Measurements from ENCODE around the gene LGALS12.
"Not testable (repeated sequence)": the region's sequence is repeated elsewhere in the genome, so short reads cannot be mapped to it uniquely, and the experiment has no call there.

The LGALS12 gene

DNA sequence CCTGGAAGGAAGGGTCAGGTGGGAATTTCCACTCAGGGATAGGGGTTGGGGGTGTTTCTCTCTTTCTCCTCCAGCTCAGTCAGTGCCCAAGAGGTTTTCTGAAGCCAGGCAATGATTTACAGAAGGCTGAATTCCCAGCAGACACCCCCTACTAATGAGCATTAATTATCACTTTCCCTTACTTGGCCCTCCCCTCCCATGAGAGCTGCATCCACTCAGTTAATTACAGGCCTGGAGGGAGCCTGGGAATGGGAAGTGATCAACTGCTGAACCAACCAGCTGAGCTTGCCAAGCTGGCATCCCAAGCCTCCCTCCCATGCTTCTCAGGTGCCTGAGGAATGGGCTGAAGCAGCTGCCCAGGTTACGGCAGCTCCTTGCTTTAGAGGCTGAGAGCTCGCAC, 992 bp downstream of the LGALS12 start:
- no peak for DNase-seq

DNA sequence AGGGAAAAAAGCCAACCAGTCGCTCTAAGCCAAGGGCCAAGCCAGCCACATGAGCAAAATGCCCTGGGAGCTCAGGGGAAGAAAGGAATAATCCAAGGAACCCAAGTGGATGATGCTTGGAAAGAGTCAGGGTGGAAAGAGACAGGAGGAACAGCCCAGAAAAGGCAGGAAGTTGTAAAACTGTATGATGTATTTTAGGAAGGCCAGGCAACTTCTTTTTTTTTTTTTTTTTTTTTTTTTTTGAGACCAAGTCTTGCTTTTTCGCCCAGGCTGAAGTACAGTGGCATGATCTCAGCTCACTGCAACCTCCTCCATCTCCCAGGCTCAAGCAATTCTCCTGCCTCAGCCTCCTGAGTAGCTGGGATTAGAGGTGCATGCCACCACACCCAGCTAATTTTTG, 1.6 kb downstream of the LGALS12 start:
- DNase-seq = no peak

DNA sequence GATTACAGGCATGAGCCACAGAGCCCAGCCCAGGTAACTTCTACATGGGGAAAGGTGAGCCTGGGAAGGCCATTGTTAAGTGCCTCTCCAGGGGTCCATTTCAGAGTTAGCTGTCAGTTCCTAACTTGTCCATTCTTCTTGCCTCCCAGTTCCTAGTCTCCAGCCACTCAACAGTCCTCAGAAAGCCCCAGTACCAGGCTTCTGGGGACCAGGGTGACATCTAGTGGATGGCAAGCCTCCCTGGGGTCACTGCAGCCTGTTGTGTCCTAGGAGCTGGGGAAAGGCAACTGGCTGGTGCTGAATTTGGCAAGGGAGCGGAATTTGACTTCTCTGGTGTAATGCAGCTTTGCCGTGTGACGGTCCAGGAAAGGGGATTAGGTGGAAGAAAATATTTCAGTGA, 2.1 kb downstream of the LGALS12 start:
- no peak for DNase-seq

DNA sequence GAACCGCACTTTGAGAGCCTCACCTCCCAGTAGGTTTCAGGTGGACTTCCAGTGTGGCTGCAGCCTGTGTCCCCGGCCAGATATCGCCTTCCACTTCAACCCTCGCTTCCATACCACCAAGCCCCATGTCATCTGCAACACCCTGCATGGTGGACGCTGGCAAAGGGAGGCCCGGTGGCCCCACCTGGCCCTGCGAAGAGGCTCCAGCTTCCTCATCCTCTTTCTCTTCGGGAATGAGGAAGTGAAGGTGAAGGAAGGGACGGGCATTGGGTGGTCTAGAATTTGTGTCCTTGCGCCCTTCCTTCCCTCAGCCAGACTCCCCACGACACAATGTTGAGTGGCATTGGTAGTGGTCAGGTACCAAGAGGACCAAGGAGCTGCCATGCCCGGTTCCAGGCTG, 2.9 kb downstream of the LGALS12 start:
- no peak for DNase-seq

DNA sequence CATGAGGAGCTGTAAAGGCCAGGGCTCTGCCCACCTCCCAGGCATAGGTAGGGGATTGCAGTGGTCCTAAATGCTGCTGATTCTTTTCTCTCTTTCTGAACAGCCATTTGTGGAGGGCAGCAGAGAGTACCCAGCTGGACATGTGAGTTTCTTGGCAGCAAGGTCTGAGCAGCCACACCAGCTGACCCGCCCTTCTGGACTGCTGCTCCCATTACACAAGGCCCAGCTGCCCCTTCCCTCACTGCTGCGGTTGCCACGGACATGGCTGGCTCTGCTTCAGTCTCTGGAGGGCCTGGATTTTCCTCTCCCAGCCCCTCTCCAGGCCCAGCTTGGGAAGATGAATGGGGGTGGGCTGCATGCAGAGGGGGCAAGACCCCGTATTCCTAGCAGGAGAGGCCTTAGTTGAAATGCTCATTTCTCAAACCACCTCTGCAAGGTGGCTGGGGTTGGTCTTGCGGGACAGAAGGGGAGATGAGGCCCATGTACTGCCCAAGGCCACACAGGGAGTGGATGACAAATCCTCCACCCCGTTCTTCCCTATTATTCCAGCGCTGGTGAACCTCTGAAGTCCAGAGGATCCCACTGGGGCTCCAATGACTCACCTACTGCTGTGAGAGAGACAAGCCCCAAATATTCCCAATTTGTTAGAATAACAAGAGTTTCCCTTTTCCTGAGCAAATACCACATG, 4.6 kb downstream of the LGALS12 start:
- no peak for DNase-seq

DNA sequence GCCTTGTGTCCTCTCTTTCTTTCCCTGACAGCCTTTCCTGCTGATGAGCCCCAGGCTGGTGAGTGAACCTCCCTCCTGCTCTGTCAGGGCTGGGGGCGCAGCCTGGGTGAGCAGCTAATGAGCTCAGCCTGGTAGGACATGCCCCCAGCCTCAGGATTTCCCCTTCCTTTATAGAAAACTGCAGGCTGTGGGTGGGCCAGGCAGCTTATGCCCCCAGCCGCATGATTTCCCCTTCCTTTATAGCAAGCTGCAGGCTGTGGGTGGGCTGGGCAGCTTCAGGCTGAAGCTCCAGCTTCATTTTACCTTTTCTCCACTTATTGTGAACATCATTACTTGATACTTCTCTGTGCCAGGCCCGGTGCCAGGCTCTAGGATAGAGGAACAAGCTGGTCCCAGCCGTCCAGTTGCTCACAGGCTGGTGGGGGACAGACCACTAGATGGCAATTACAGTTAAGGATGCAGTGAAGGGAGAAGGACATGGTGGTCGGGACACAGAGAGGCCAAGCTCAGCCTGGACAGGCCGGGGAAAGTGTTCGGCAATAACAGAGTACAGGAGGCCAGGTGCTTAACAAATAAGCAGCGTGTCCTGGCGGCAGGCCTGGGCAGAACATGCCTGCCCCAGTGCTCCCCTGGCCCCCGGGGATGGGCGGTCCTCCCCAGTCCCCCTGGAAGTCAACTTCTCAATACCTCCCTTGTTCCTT, 5.3 kb downstream of the LGALS12 start:
- DNase-seq = no peak

DNA sequence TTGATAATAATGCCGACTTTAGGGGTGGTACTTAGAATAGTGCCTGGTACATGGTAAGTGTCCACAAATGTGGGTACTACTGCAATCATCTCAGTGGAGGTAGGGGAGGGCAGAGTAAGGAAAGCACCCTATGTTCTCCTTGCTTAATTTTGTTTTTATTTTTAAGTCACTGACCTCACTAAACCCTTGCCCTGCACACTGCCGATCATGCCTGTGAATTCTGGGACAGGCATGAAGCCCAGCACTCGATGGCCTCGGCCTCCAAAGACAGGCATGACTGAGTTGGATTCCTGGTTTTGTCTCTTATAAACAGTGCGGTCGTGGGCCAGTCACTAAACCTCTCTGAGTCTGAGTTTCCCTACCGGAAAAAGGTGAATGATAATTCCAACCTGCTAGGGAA, 6.9 kb downstream of the LGALS12 start:
- DNase-seq = no peak

DNA sequence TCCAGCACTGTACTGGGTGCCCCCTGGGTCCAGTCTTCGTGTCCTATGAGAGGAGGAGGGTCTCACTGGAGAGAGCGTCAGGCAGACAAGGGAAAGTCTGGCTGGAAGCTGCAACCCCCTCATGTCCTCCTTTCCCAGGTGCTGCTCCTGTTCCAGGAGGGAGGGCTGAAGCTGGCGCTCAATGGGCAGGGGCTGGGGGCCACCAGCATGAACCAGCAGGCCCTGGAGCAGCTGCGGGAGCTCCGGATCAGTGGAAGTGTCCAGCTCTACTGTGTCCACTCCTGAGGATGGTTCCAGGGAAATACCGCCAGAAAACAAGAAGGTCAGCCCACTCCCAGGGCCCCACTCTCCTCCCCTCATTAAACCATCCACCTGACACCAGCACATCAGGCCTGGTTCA, 10.2 kb downstream of the LGALS12 start:
- no peak for DNase-seq

DNA sequence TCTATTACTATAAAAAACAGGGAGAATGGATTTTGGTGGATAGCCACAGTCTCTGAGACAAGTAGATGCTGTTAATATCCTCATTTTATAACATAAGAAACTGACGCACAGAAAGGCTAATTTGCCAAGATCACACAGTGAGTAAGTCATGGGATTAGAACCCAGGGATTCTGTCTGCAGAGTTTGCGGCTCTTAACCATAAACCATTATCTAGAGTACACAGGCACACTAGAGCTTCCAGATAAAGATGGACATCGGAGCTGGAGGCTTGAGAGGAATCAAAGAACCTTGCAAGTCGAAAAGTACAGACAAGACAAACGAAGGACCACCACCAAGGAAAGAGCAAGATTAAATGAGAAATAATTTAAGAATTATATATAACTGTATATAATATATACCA, 11.3 kb downstream of the LGALS12 start:
- no peak for DNase-seq

DNA sequence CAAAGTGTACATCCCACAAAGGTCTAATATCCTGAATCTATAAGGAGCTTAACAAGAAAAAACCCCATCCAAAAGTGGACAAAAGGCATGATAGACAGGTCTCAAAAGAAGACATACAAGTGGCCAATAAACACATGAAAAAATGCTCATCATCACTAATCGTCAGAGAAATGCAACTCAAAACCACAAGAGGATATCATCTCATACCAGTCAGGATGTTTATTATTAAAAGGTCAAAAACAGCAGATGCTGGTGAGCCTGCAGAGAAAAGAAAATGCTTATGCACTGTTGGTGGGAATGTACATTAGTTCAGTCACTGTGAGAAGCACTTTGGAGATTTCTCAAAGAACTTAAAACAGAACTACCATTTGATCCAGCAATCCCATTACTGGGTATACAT, 12.7 kb downstream of the LGALS12 start:
- DNase-seq = peak; percentile 55

DNA sequence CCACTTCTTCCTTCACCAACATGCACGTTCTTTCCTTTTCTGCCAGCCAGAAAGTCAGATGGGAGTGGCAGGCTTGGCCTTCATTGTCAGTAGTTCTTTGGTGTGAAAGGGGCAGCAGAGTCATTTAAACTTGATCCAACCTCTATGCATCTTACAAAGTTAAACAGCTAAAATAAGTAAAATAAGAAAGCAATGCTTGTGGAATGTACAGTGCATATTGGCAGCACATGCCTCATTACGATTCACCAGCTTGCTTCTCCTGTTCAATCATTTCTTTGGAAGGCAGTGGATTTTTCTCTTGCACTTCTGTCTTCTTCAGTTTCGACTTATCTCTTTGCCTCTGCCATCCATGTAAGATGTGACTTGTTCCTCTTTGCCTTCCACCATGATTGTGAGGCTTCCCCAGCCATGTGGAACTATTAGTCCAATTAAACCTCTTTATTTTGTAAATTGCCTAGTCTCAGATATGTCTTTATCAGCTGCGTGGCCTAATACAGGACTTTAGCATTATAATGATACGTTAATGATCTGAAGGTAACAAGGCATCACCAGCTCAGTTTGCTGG, 14.8 kb downstream of the LGALS12 start:
- no peak for DNase-seq

DNA sequence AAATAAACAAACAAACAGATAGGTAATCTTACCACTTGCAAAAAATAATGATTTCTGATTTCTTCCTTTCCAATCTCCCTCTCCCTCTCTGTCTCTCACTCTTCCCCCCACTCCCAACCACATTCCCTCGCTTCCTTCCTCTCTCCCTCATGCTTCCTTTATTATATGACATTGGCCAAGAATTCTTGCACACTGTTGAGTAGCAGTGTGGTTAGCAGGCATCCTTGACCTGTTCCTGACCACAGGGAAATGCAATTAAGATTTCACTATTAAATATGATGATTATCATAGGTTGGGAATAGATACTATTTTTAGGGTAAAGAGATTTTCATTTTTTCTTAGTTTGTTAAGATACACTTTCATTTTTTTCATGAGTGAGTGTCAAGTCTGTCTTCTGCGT, 16.0 kb downstream of the LGALS12 start:
- no peak for DNase-seq

DNA sequence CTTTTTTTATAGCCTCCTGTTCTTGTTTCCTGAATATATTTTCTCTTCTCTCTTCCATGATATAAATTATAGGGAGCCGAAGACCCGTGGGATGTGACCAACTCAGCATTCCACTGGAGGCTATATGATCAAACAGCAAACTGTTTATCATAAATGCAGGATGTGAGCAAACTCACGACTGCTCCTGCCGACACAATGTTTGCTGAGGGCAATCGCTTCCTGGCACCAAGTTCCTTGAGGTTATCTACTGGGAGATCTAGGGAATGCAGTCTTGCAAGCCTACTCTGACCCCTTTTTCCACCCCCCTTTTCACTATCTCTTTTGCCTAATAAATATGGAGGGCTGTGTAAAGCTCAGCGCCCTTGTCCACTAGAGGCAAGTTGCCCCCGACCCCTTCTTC, 17.3 kb downstream of the LGALS12 start:
- no peak for DNase-seq

DNA sequence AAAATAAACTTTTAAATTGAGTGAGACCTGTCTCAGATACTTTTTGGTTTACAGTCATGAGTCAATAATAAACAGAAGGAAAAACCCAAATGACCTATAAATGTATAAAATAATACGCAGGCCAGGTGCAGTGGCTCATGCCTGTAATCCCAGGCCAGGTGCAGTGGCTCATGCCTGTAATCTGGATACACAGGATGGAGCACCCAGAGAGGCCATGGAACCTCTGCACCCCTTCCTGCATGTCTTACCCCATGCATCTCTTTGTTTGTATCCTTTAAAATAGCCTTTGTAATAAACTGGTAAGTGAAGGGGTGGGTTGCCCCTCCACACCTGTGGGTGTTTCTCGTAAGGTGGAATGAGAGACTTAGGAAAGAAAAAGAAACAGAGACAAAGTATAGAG, 21.8 kb downstream of the LGALS12 start:
- no peak for DNase-seq

DNA sequence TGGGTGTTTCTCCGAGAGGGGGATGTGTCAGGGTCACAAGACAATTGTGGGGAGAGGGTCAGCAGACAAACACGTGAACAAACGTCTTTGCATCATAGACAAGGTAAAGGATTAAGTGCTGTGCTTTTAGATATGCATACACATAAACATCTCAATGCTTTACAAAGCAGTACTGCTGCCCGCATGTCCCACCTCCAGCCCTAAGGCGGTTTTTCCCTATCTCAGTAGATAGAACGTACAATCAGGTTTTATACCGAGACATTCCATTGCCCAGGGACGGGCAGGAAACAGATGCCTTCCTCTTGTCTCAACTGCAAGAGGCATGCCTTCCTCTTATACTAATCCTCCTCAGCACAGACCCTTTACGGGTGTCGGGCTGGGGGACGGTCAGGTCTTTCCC, 22.3 kb downstream of the LGALS12 start:
- not testable (repeated sequence) for DNase-seq

DNA sequence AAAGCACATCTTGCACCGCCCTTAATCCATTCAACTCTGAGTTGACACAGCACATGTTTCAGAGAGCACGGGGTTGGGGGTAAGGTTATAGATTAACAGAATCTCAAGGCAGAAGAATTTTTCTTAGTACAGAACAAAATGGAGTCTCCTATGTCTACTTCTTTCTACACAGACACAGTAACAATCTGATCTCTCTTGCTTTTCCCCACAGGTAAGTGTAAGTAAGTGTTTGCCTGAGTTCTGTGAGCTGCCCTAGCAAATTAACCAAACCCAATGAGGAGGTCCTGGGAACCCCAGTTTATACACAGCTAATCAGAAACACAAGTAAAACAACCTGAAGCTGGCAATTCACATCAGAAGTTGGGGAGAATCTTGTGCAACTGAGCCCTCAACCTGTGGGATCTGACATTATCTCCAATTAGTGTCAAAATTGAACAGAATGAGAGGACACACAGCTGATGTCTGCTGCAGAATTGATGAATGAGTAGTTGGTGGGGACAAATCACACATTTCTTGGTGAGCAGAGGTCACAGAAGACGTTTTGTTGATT, 22.9 kb downstream of the LGALS12 start:
- not testable (repeated sequence) for DNase-seq

DNA sequence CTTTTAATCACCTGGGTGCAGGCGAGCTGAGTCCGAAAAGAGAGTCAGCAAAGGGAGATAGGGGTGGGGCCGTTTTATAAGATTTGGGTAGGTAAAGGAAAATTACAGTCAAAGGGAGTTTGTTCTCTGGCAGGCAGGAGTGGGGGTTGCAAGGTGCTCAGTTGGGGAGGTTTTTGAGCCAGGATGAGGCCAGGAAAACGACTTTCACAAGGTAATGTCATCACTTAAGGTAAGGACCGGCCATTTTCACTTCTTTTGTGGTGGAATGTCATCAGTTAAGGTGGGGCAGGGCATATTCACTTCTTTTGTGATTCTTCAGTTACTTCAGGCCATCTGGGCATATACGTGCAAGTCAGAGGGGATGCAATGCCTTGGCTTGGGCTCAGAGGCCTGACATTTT, 23.5 kb downstream of the LGALS12 start:
- DNase-seq = not testable (repeated sequence)

DNA sequence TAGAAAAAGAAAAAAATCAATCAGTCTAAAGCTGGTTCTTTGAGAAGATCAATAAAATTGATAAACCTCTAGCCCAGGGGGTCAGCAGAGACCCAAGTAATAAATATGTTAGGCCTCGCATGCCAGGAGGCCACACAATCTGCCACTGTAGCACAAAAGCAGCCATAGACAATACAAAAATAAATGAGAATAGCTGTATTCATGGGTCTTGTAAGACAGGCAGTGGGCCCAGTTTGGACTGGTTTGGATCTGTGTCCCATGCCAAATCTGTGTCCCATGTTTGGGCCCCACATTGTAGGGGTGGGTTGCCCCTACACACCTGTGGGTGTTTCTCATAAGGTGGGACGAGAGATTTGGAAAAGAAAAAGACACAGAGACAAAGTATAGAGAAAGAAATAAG, 24.1 kb downstream of the LGALS12 start:
- no peak for DNase-seq

DNA sequence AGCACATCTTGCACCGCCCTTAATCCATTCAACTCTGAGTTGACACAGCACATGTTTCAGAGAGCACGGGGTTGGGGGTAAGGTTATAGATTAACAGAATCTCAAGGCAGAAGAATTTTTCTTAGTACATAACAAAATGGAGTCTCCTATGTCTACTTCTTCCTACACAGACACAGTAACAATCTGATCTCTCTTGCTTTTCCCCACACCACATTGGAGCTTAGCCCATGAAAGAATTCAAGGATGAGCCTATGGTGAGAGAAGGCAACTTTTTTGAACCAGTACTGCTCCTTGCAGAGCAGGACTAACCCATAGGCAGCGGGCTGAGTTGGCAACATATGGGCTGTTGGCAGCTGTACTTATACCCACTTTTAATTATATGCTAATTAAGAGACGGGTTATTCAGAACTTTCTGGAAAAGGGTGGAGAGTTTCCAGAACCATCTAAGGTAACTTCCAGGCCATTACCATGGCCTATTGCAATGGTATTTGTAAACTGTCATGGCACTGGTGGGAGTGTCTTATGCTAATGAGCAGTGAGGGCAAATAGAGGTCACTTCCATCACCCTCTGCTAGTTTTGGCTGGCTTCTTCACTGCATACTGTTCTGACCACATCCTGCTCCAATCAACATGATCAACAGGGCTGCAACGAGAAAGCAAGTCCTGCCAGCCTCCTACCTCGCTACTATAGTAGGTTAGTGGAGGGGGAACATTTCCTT, 25.3 kb downstream of the LGALS12 start:
- peak; percentile 79 for DNase-seq

DNA sequence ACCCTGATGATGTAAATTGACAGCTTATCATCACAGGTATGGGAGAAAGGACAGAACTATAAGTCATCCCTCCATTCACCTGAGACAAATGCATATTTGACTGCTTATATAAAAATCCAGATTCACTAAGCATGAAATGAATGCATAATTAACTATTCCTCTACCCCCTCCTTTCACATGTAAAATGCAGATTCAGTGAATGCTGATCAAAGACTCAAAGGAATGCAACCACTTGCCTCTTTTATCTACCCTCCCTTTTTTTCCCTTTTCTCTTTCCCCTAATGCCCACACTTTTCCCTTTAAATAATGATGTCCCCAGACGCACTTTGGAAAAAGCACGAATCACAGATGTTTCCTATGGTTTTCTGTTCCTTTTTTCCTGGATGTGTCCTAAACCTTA, 26.2 kb downstream of the LGALS12 start:
- DNase-seq = no peak

DNA sequence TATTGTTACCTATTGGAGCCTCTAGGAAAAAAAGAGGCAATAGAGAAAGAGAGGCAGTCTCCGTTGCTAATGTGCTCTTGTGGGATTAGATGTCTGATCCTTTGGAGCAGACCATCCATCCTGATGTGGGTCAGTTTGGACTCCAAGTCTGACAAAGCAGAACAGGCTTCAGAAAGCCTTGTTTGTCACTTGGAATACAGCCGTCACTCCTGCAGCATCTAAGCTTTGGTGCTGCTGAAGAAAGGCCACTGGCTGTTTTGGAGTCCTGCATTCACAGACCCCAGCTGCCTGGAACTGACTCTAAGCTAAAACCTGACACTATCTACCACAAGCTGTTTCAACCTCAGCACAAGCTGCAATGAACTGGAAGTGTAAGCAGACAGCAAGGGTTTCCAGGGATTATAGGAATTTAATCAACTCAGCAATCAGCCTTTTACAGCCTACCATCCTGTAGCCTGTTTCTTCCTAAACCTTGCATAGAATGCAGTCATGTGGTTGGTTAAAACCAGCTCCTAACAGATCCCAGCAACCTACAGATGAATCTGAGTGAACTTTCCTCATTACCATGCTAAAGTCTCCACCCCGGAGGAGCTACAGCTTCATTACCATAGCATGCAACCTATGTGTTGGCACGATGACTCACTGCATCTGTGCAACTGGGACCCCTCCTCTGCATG, 27.1 kb downstream of the LGALS12 start:
- DNase-seq = no peak

DNA sequence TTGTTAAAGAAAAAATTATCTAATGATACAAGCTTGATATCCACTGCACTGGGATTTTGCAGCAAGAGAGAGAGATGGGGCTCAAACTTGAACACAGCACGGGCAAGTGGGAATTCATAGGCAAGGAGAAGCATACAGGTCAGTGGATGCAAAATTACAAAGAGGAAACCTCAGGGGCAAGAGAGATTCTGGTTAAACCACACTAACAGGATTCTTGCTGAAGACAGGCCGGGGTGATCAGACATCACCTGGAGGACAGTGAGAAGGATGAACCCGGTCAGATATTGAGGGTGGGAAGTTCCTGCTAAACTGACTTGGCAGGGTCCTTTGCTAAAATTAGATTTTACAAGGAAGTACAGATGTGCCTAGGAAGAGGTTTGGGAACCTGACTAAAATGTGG, 28.2 kb downstream of the LGALS12 start:
- no peak for DNase-seq

DNA sequence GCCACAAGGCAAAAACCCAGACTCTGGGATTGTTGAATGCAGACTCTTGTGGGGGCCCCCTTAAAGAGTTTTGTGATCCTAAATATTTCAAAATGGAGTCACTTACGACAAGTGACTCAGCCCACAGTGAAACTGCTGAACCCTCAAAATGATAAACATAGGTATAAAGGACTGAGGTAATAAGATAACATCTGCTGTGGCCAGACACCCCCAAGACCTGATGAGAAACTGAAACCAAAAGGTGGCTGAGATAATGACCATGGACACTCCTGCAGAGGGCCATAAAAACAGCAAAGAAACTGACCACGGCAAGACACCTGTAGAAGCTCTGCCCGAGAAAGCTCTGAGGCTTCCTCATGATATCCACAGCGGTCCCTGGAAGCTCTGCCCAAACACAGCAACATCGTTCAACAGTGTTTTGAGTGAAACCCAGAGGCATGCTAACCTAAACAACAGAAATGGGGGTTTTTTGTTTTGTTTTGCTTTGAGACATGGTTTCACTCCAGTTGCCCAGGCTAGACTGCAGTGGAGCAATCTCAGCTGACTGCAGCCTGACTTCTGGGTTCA, 29.1 kb downstream of the LGALS12 start:
- DNase-seq = peak; percentile 51

All from CD4-positive, alpha-beta T cell treated with Interleukin-4 for 4 hours (primary cell).